ENCODE data around the gene SLC22A23.

SLC22A23 gene

DNA sequence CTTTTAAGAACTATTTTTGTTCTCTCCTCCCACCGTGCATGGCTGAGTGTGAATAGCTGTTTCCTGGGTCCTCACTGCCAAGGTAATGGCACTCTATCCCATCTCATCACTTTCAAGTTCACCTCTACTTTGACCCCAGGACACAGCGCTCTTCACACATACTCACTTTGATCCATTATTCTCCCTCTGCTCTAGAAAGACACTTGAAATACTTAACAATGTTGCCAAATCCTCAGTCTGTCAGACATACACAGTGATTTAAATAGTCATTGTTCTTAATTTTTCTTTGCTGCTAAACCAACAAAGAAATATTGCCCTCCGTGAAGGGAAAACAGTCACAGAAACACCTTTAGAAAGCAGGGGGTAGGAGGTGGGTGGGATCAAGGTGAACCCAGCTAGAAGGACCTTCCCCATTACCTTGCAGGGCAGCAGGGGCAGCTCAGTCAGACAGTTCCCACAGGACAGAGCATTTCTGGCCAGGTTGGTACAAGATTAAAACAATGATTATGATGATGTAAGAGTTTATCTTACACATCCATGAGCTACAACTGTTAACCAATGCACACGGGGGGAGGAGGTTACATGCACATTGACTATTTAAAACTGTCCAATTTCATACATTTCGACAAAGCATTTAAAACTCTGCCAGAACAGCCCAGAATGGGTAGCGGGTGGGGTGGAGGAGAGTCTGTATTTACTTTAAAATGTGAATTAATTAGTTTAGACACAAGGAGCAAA, 2.4 kb downstream of the SLC22A23 start:
- TF ChIP-seq, protein P1, sequence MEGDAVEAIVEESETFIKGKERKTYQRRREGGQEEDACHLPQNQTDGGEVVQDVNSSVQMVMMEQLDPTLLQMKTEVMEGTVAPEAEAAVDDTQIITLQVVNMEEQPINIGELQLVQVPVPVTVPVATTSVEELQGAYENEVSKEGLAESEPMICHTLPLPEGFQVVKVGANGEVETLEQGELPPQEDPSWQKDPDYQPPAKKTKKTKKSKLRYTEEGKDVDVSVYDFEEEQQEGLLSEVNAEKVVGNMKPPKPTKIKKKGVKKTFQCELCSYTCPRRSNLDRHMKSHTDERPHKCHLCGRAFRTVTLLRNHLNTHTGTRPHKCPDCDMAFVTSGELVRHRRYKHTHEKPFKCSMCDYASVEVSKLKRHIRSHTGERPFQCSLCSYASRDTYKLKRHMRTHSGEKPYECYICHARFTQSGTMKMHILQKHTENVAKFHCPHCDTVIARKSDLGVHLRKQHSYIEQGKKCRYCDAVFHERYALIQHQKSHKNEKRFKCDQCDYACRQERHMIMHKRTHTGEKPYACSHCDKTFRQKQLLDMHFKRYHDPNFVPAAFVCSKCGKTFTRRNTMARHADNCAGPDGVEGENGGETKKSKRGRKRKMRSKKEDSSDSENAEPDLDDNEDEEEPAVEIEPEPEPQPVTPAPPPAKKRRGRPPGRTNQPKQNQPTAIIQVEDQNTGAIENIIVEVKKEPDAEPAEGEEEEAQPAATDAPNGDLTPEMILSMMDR (IDR thresholded peaks at IDR 0.05; ENCODE audit: insufficient read depth, low read length, poor library complexity, severe bottlenecking) = no peak
- Histone ChIP-seq H3K27me3 (replicated peaks; ENCODE audit: control insufficient read depth, insufficient read depth, low read length) (peaks cover 2% of the 10 kb centered on the region; the same call in 1 of the 2 replicates), H3K4me3 (replicated peaks; ENCODE audit: low read depth, low read length) (no peak overlapping the region), H3K36me3 (ENCODE audit: control insufficient read depth, insufficient read depth, low read length) (no peaks in the 10 kb centered on the region)
- DNase-seq (ENCODE audit: extremely low read depth, insufficient read length) = no peak

DNA sequence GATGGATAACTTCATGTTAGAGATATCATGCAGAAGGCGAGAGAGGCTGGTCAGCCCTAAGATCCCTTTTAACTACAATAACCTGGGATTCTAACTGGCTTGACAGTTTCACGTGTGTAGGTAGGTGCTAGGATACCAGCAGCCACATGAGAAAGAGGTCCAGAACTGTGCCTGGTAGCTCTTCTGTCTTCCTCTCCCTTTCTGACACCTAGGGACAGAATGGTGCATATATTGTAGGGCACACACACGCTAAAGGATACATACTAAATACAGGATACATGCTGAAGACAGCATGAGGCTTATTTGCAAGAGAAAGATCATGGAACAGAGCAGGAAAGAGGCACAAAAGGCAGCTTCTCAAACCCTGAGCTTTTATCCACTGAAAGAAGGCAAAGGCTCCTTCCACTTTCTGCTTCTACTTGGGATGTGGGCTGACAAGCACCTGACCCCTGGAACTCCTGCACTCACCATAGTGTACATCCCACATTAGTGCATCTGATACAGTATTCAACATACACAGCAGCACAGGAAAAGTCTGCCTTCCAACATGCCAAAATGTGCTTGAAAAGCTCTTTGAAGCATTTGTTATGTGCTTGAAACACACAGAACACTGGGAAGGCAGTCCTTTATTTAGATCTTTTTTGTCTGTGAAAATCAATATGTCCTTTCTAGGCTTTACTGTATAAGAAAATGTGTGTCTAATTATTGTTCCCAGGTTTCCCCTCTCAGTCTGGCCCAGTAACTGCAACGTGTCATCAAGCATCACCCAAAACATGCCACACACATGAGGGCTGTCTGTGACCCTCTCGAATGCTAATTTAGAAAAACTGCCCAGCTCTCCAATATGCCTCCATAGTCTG, 3.2 kb downstream of the SLC22A23 start:
- no peak for DNase-seq (ENCODE audit: extremely low read depth, insufficient read length)

DNA sequence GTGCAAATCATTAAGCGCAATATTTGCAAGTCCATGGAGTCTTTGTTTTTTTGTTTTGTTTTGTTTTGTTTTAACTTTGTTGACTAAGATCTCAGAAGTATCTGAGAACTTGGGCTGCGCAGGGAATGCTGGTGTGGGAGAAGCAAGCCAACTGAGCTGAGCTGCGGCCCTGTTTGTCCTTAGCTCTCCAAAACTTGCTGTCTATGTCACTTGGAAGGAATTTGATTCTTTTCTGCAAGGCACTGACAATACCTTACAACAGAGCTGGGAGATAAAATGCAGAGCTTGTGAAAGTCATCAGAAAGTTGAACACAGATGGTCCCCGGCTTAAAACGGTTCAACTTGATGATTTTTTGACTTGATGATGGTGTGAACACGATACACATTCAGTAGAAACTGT, 5.4 kb downstream of the SLC22A23 start:
- TF ChIP-seq, protein P1 (IDR thresholded peaks at IDR 0.05; ENCODE audit: insufficient read depth, low read length, poor library complexity, severe bottlenecking) = no peak
- Histone ChIP-seq H3K27me3 (replicated peaks; ENCODE audit: control insufficient read depth, insufficient read depth, low read length) (peaks cover 2% of the 10 kb centered on the region; the same call in 1 of the 2 replicates), H3K4me3 (replicated peaks; ENCODE audit: low read depth, low read length) (no peak overlapping the region), H3K36me3 (ENCODE audit: control insufficient read depth, insufficient read depth, low read length) (no peaks in the 10 kb centered on the region)
- DNase-seq (ENCODE audit: extremely low read depth, insufficient read length) = no peak

More for the DNA sequence above, 3.2 kb downstream of the SLC22A23 start:
- peaks cover 2% of the 10 kb centered on the region; the same call in 1 of the 2 replicates for H3K27me3 ChIP-seq (replicated peaks; ENCODE audit: control insufficient read depth, insufficient read depth, low read length)
- no peak overlapping the region for H3K4me3 ChIP-seq (replicated peaks; ENCODE audit: low read depth, low read length)
- H3K36me3 ChIP-seq (ENCODE audit: control insufficient read depth, insufficient read depth, low read length) = no peaks in the 10 kb centered on the region
- TF ChIP-seq, protein P1 (IDR thresholded peaks at IDR 0.05; ENCODE audit: insufficient read depth, low read length, poor library complexity, severe bottlenecking) = no peak

DNA sequence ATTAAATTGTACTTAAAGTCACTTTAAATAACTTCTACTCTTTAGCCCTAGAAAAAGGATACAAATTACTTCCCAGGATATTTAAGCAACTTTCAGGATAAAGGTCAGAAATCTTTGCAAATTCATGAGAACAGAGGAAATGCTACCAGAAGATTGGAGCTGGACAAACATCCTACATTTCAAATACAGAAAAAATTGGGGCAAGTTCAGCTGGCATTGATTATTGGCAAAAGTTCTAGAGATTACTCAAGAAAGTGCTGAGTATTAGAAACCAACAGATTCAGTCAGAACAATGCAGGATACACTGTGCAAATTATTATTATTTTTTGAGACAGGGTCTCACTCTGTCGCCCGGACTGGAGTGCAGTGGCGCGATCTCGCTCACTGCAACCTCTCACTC, 6.0 kb downstream of the SLC22A23 start:
- peaks cover 2% of the 10 kb centered on the region; the same call in 1 of the 2 replicates for H3K27me3 ChIP-seq (replicated peaks; ENCODE audit: control insufficient read depth, insufficient read depth, low read length)
- TF ChIP-seq, protein P1 (IDR thresholded peaks at IDR 0.05; ENCODE audit: insufficient read depth, low read length, poor library complexity, severe bottlenecking) = no peak

DNA sequence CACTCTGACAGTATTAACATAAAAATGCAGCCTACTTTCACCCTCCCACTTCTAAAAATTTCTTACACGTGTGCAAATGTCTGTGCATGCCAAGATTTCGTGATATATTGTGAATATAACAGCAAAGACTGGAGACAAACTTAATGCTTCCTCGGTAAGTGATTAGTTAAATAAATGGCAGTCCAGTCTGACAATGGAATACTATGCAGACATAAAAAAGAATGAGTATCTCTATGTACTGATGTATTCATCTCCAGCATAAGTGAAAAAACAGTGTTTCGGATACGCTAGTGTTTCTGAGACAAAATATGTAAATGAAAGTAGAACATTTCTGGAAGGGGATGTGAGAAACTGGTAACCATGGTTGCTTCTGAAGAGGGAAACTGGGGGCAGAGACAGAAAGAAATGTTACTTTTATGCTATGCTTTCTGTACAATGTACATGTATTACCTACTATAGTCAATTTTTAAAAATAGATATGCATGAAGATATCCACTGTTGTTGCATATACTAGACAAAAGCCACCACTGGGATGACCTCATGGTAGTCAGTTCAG, 7.0 kb downstream of the SLC22A23 start:
- DNase-seq (ENCODE audit: extremely low read depth, insufficient read length) = peak; percentile 26

More for the DNA sequence above, 6.0 kb downstream of the SLC22A23 start:
- DNase-seq (ENCODE audit: extremely low read depth, insufficient read length) = no peak
- no peak overlapping the region for H3K4me3 ChIP-seq (replicated peaks; ENCODE audit: low read depth, low read length)
- H3K36me3 ChIP-seq (ENCODE audit: control insufficient read depth, insufficient read depth, low read length) = no peaks in the 10 kb centered on the region

More for the DNA sequence above, 7.0 kb downstream of the SLC22A23 start:
- TF ChIP-seq, protein P1 (IDR thresholded peaks at IDR 0.05; ENCODE audit: insufficient read depth, low read length, poor library complexity, severe bottlenecking) = no peak
- Histone ChIP-seq H3K27me3 (replicated peaks; ENCODE audit: control insufficient read depth, insufficient read depth, low read length) (no peaks in the 10 kb centered on the region), H3K4me3 (replicated peaks; ENCODE audit: low read depth, low read length) (no peak overlapping the region), H3K36me3 (ENCODE audit: control insufficient read depth, insufficient read depth, low read length) (no peaks in the 10 kb centered on the region)
